Esophagus muscularis mucosa (tissue), 4 donors: ENCODE data around the gene ITPRIPL2. TPM values are rescaled to one million over a fixed set of nuclear protein-coding genes. Genes with fewer than 3 reads are reported as not detected.
A peak's percentile ranks its signal among the peaks of the same experiment; 100 is the strongest.

Experiments
- DNase-seq: peaks from one replicate; pipeline ENCODE4 v3.0.0-alpha.2; 2017; ENCODE audit errors: extremely low spot score
- H3K27ac ChIP-seq, 4 donors: fragments of 200-600 bp; sonication (generic); replicated peaks in 1 of 4; 1 replicate in 3 of 4; 2 replicates in 1 of 4; pipeline ENCODE4 v1.5.1; 2016 to 2019; ENCODE audit warnings: mild to moderate bottlenecking in 1 of 4
- H3K27me3 ChIP-seq, 4 donors: fragments of 200-600 bp; sonication (generic); one replicate each; pipeline versions ENCODE4 v1.5.1 to v1.6.0; 2016 to 2019
- H3K36me3 ChIP-seq, 4 donors: fragments of 200-600 bp; sonication (generic); one replicate each; pipeline ENCODE4 v1.5.1; 2016 to 2019
- H3K4me1 ChIP-seq, 4 donors: fragments of 200-600 bp; sonication (generic); one replicate each; pipeline ENCODE4 v1.5.1; 2016 to 2019
- H3K4me3 ChIP-seq, 4 donors: fragments of 200-600 bp; sonication (generic); 1 replicate in 2 of 4; 2 replicates in 2 of 4; pipeline ENCODE4 v1.5.1; 2016 to 2019; ENCODE audit warnings: mild to moderate bottlenecking in 4 of 4, moderate library complexity in 1 of 4
- H3K9me3 ChIP-seq, 4 donors: fragments of 200-600 bp; sonication (generic); 1 replicate in 3 of 4; 2 replicates in 1 of 4; pipeline ENCODE4 v1.5.1; 2016 to 2019
- EP300 ChIP-seq: sonication (generic); formaldehyde crosslinking; IDR thresholded peaks from one replicate; pipeline ENCODE4 v1.6.1; 2017; ENCODE audit warnings: antibody characterized with exemption
- POLR2A ChIP-seq: fragments of 450-650 bp; IDR thresholded peaks from one replicate; pipeline ENCODE4 v1.6.1; 2017; ENCODE audit warnings: antibody characterized with exemption, moderate library complexity, mild to moderate bottlenecking, low read depth
- POLR2AphosphoS5 ChIP-seq, 2 donors: sonication (generic); formaldehyde crosslinking; IDR thresholded peaks; one replicate each; pipeline ENCODE4 v1.6.1; 2017; ENCODE audit warnings: antibody characterized with exemption in 2 of 2
- WGBS: methylation state at CpG from one replicate; pipeline ENCODE4 v1.1.5; 2018; 5-methylcytosine and 5-hydroxymethylcytosine counted together
- intact Hi-C: fragments of 100-400 bp; cut with DNase I; formaldehyde crosslinking; loops from one replicate; pipeline ENCODE4 v1.15.1; 2023
- total RNA-seq, 4 donors: library from RNA; depleted of rRNA; stranded (reverse); fragments of >200 nt; gene quantifications; one replicate each; pipeline versions ENCODE4 v1.1.0 to v1.2.1, GENCODE V29; 2016
- TF ChIP-seq, protein P1 (sequence below), 3 experiments: fragments of 200-600 bp in 2 of 3; fragments of 450-650 bp in 1 of 3; sonication (generic) in 2 of 3; IDR thresholded peaks; one replicate each; pipeline ENCODE4 v1.5.1; 2017 to 2019; ENCODE audit warnings: antibody characterized with exemption in 3 of 3, mild to moderate bottlenecking in 2 of 3, moderate library complexity in 1 of 3

The ITPRIPL2 gene
- total RNA-seq, 4 donors from 2014 or later: 56.1 to 111 (median 83.2) TPM

- no peak for DNase-seq
- Histone ChIP-seq H3K36me3 (no peaks in the 10 kb centered on the region), H3K9me3 (no peaks in the 10 kb centered on the region), H3K27ac (peak overlapping the region in 3 of 4 donors; percentile 60 to 72 (median 71)), H3K4me3 (peak overlapping the region; percentile 61 to 80 (median 66)), H3K27me3 (peaks cover 0 to 30% (median 9%) of the 10 kb centered on the region in 4 donors), H3K4me1 (peaks cover 14 to 25% (median 24%) of the 10 kb centered on the region in 4 donors)
- 44% methylated on average over 13 of the region's 19 CpGs for WGBS
- intact Hi-C loops: loop anchor here (2.0 kb wide), 1 partner anchor 82 kb away; no protein-coding TSS in a partner anchor
- TF ChIP-seq, protein P1, sequence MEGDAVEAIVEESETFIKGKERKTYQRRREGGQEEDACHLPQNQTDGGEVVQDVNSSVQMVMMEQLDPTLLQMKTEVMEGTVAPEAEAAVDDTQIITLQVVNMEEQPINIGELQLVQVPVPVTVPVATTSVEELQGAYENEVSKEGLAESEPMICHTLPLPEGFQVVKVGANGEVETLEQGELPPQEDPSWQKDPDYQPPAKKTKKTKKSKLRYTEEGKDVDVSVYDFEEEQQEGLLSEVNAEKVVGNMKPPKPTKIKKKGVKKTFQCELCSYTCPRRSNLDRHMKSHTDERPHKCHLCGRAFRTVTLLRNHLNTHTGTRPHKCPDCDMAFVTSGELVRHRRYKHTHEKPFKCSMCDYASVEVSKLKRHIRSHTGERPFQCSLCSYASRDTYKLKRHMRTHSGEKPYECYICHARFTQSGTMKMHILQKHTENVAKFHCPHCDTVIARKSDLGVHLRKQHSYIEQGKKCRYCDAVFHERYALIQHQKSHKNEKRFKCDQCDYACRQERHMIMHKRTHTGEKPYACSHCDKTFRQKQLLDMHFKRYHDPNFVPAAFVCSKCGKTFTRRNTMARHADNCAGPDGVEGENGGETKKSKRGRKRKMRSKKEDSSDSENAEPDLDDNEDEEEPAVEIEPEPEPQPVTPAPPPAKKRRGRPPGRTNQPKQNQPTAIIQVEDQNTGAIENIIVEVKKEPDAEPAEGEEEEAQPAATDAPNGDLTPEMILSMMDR (IDR thresholded peaks at IDR 0.05): no peak
- TF ChIP-seq POLR2AphosphoS5 (IDR thresholded peaks at IDR 0.05) (no peak), EP300 (no peak), POLR2A (no peak)
Measured at GRCh38 chr16:19169082-19169639, 55.4 kb downstream of the ITPRIPL2 start.

DNA sequence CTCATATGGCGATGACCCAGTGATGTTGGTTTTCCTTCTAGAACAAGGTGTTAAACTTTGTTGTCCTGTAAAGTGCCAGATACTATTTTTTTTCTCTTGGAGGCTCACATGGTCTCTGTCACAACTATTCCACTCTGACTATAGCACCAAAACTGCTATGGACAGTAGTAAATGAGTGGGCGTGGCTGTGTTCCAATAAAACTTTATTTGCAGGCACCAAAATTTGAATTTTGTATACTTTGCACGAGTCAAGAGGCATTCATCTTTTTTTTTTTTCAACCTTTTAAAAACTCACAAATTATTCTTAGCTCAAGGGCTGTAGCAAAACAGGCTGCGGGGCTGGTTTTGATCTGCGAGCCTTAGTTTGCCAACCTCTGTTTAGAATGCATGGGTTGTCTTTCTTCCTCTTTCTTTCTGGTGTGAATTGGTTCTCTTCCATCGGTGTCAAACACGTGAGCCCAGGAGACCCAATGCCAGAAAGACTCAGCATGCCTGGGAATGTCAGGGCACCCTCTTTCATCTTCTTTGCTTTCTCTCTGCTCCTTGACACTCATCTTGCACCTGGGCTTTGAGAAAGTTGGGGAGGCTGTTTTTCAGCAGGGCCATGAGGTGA, 56.4 kb downstream of the ITPRIPL2 start:
- no peak for TF ChIP-seq EP300
- TF ChIP-seq, protein P1 (IDR thresholded peaks at IDR 0.05): no peak
- TF ChIP-seq POLR2A: no peak
- TF ChIP-seq POLR2AphosphoS5 (IDR thresholded peaks at IDR 0.05): no peak
- H3K4me1 ChIP-seq: peaks cover 14 to 25% (median 24%) of the 10 kb centered on the region in 4 donors
- no peak for DNase-seq
- H3K36me3 ChIP-seq: no peaks in the 10 kb centered on the region
- H3K9me3 ChIP-seq: no peaks in the 10 kb centered on the region
- 75% methylated on average over 7 of the region's 7 CpGs for WGBS
- intact Hi-C loops: loop anchor here (10.0 kb wide), 1 partner anchor 55 kb away; no protein-coding TSS in a partner anchor
- H3K27me3 ChIP-seq: peaks cover 0 to 30% (median 9%) of the 10 kb centered on the region in 4 donors
- H3K27ac ChIP-seq: no peak overlapping the region
- H3K4me3 ChIP-seq: no peak overlapping the region

Other genes with a start within 250 kb of the ITPRIPL2 start
- 10 to 100 TPM; 65.2 to 88.9 (median 69.1) TPM for gene SMG1, start 187.6 kb upstream of the ITPRIPL2 start, total RNA-seq
- under 1 TPM; 0.17 to 0.83 (median 0.56) TPM for gene TMC7, start 130.0 kb upstream of the ITPRIPL2 start, total RNA-seq
- gene COQ7, start 46.4 kb upstream of the ITPRIPL2 start, total RNA-seq: 10 to 100 TPM; 19.1 to 31.2 (median 28.8) TPM
- 1 to 10 TPM; 5.0 to 8.7 (median 6.2) TPM for gene SYT17, start 54.3 kb downstream of the ITPRIPL2 start, total RNA-seq
- not detected for gene CLEC19A, start 171.8 kb downstream of the ITPRIPL2 start, total RNA-seq